Transverse colon (tissue), 4 donors: ENCODE results near the gene CLDN11. TPM values are rescaled to one million over a fixed set of nuclear protein-coding genes. Genes with fewer than 3 reads are reported as not detected.

Source experiments
- DNase-seq: peaks from one replicate; pipeline ENCODE4 v3.0.0-alpha.2; 2019
- H3K27ac ChIP-seq, 4 donors: fragments of 200-600 bp; sonication (generic); 2 replicates each; pipeline ENCODE4 v1.5.1; 2016 to 2018; ENCODE audit warnings: inconsistent platforms in 4 of 4
- H3K27me3 ChIP-seq: fragments of 200-600 bp; sonication (generic); 2 replicates; pipeline ENCODE4 v1.5.1; 2017; ENCODE audit warnings: inconsistent platforms
- H3K36me3 ChIP-seq, 4 donors: fragments of 200-600 bp; sonication (generic); 2 replicates each; pipeline ENCODE4 v1.5.1; 2017 to 2019; ENCODE audit warnings: inconsistent platforms in 4 of 4
- H3K4me1 ChIP-seq, 4 donors: fragments of 200-600 bp; sonication (generic); 2 replicates each; pipeline ENCODE4 v1.5.1; 2017 to 2020; ENCODE audit warnings: inconsistent platforms in 4 of 4
- H3K4me3 ChIP-seq, 4 donors: fragments of 200-600 bp; sonication (generic); 1 replicate in 1 of 4; 2 replicates in 3 of 4; pipeline versions ENCODE4 v1.5.1 to v1.6.1; 2017 to 2019; ENCODE audit warnings: inconsistent platforms in 4 of 4
- H3K9me3 ChIP-seq, 2 donors: fragments of 200-600 bp; sonication (generic); 2 replicates each; pipeline ENCODE4 v1.5.1; 2017 to 2019; ENCODE audit warnings: inconsistent platforms in 2 of 2
- EP300 ChIP-seq: sonication (generic); formaldehyde crosslinking; IDR thresholded peaks from one replicate; pipeline ENCODE4 v1.6.1; 2017; ENCODE audit warnings: antibody characterized with exemption, low read depth
- POLR2A ChIP-seq: fragments of 450-650 bp; IDR thresholded peaks from one replicate; pipeline ENCODE4 v1.6.1; 2016; ENCODE audit warnings: antibody characterized with exemption, mild to moderate bottlenecking, moderate library complexity
- POLR2AphosphoS5 ChIP-seq, 3 donors: sonication (generic); formaldehyde crosslinking; IDR thresholded peaks; one replicate each; pipeline ENCODE4 v1.6.1; 2016; ENCODE audit warnings: antibody characterized with exemption in 3 of 3
- WGBS, 2 donors: methylation state at CpG; one replicate each; pipeline ENCODE4 v1.1.5; 2018; ENCODE audit warnings: low coverage in 1 of 2; 5-methylcytosine and 5-hydroxymethylcytosine counted together
- in situ Hi-C, 4 donors: fragments of 200-750 bp; cut with MboI; loops; one replicate each; pipeline versions ENCODE4 v1.15.0 to v1.15.1; 2017; ENCODE audit warnings: low sequenced_read_pairs in 3 of 4, low pct_ligation_motif_present in 1 of 4, low pct_unique_long_range_greater_than_20kb in 1 of 4
- intact Hi-C: fragments of 100-400 bp; cut with DNase I; formaldehyde crosslinking; loops from one replicate; pipeline ENCODE4 v1.15.1; 2023; ENCODE audit warnings: low total_unique reads
- total RNA-seq, 4 donors: library from RNA; depleted of rRNA; stranded (reverse); fragments of >200 nt; gene quantifications; one replicate each; pipeline ENCODE4 v1.1.0, GENCODE V29; 2016
- TF ChIP-seq, protein P1 (sequence below), 5 experiments: fragments of 200-600 bp in 3 of 5; fragments of 450-650 bp in 2 of 5; sonication (generic) in 3 of 5; IDR thresholded peaks; 1 replicate in 2 of 5; 2 replicates in 3 of 5; pipeline ENCODE4 v1.5.1; 2016 to 2017; ENCODE audit warnings: antibody characterized with exemption in 5 of 5, inconsistent platforms in 3 of 5, mild to moderate bottlenecking in 2 of 5, moderate library complexity in 1 of 5

The CLDN11 gene
- total RNA-seq, 4 donors from 2014 or later, result 4.6 to 13.5 (median 7.2) TPM

DNA sequence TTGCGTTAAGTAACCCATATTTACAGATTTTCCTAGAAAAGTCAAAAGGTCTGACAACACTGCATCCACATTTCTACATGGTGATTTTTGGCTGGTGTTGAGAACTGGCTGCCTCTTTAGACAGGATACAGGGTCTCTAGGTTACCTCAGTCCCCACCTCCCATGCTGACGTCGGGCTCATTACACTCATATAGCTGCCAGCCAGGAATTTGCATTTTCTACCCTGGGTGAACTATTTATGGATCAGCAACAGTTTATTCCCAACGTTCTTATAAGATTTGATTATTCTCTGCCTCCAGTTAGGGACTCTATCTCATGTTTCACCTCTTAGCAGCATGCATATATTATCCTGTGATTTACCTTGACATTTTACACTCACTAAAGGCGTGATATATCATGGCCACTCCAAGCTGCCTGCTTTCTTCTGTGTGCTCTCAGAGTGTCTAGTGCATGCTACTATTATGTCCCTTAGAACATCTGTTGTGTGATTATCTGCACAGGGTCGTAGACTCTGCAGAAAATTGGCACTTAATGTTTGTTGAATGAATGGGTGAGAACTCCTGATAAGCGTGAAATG, 49.0 kb downstream of the CLDN11 start:
- no peaks in the 10 kb centered on the region for H3K9me3 ChIP-seq
- intact Hi-C loops (no loop called here), in situ Hi-C loops (no loop called here)
- 79% methylated on average over 3 to 6 of the region's 7 CpGs for WGBS, 2 donors
- peaks cover 7% of the 10 kb centered on the region for H3K27me3 ChIP-seq
- DNase-seq, result no peak
- no peak overlapping the region for H3K4me3 ChIP-seq
- H3K36me3 ChIP-seq, result no peaks in the 10 kb centered on the region
- no peaks in the 10 kb centered on the region for H3K4me1 ChIP-seq
- H3K27ac ChIP-seq, result no peak overlapping the region
- TF ChIP-seq, protein P1, sequence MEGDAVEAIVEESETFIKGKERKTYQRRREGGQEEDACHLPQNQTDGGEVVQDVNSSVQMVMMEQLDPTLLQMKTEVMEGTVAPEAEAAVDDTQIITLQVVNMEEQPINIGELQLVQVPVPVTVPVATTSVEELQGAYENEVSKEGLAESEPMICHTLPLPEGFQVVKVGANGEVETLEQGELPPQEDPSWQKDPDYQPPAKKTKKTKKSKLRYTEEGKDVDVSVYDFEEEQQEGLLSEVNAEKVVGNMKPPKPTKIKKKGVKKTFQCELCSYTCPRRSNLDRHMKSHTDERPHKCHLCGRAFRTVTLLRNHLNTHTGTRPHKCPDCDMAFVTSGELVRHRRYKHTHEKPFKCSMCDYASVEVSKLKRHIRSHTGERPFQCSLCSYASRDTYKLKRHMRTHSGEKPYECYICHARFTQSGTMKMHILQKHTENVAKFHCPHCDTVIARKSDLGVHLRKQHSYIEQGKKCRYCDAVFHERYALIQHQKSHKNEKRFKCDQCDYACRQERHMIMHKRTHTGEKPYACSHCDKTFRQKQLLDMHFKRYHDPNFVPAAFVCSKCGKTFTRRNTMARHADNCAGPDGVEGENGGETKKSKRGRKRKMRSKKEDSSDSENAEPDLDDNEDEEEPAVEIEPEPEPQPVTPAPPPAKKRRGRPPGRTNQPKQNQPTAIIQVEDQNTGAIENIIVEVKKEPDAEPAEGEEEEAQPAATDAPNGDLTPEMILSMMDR (IDR thresholded peaks at IDR 0.05), result no peak
- TF ChIP-seq POLR2AphosphoS5 (IDR thresholded peaks at IDR 0.05) (no peak), POLR2A (no peak), EP300 (no peak)

DNA sequence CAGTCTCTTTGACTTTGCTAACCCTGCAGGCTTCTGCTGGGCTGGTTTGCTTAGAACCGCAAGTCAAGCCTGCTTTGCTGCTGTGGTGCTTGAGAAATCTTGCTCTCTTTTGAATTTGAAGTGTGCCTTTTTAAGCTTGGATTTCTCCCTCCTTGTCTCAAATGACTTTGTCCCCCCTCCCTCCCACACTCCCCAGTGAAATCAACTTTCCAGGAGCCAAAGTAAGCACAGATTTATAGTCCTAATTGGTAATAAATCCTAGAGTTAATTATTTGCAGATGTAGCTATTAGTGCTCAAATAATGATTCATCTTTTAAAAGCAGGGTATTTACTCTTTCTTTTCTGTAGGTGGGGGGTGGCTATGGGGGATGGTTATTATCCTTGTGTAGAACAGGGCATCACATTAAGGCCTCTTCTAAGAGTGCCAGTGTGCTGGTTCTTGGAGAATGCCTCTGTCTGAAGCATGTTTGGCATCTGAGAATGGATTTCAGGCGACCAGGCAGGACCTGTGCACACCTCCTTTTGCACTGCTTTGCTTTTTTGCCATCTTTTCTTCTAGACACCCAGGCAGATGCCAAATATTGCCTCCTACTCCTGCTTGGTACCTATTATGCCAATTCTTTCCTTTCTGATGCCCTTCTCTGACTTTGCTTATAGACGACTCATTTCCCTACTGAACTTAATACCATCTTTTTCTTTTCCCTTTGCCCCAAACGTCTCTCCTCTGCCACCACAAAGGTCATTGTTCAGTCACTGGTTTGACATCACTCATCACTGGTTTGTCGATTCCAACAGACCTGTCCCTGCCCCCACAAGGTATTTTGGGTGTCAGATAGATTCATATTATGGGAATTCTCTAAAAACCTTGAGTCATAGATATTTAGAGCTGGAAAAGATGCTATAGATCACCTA, 50.7 kb downstream of the CLDN11 start:
- Histone ChIP-seq H3K36me3 (no peaks in the 10 kb centered on the region), H3K4me1 (no peaks in the 10 kb centered on the region), H3K27ac (peak overlapping the region in 1 of 4 donors; percentile 11), H3K4me3 (no peak overlapping the region), H3K9me3 (no peaks in the 10 kb centered on the region), H3K27me3 (peaks cover 7% of the 10 kb centered on the region)
- TF ChIP-seq POLR2AphosphoS5 (IDR thresholded peaks at IDR 0.05), result no peak
- no peak for TF ChIP-seq EP300
- TF ChIP-seq POLR2A, result no peak
- TF ChIP-seq, protein P1 (IDR thresholded peaks at IDR 0.05), result no peak
- 51 to 60% methylated on average over 5 of the region's 5 CpGs for WGBS, 2 donors
- in situ Hi-C loops, result no loop called here
- intact Hi-C loops, result no loop called here
- DNase-seq, result no peak

DNA sequence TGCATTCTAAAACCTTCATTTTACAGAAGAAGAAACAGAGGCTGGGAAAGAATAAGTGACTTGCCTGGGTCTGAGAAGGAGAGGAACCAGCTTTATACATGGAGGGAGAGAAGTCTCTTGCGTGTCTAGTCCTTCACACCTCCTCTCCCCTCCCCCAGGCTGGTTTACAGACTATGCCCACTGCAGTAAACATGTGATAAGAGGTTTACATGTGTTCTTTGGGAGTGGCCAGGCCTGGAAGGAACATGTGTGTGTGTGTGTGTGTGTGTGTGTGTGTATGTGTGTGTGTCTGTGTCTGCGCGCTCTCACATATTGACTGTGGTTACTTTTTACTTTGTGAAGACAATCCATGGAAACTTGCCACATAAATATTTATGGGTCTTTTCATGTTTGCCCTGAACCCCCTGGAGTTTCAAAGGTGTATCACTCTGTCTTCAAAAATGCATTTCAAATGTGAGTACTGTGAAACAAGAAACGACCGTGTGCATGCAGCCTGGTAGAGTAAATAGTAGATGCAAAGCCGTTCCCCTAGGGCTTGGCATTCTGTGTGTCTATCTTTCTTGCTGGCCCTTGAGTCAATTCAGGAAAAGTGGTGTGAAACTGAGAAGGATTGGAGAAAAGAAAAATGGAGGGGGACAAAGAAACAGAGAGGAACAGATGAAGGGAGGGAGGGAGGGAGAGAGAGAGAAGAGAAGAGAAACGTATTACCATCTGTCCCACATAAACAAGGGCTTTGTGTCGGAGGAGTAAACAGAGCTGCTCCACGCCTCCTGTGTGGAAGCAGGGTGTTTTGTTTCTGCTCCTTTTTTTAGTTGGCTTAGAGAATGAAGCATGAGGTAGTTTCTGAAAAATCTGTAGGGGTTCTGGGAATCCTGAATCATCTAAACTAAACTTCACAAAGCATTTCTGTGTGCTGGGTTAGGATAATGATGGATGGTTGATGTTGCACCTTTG, 51.7 kb downstream of the CLDN11 start:
- 31 to 48% methylated on average over 3 to 9 of the region's 9 CpGs for WGBS, 2 donors
- Histone ChIP-seq H3K4me3 (no peak overlapping the region), H3K27ac (peak overlapping the region in 1 of 4 donors; percentile 11), H3K4me1 (no peaks in the 10 kb centered on the region), H3K36me3 (no peaks in the 10 kb centered on the region), H3K27me3 (peaks cover 1% of the 10 kb centered on the region), H3K9me3 (no peaks in the 10 kb centered on the region)
- DNase-seq, result no peak
- in situ Hi-C loops (no loop called here), intact Hi-C loops (no loop called here)
- no peak for TF ChIP-seq EP300
- TF ChIP-seq, protein P1 (IDR thresholded peaks at IDR 0.05), result no peak
- no peak for TF ChIP-seq POLR2AphosphoS5 (IDR thresholded peaks at IDR 0.05)
- no peak for TF ChIP-seq POLR2A

DNA sequence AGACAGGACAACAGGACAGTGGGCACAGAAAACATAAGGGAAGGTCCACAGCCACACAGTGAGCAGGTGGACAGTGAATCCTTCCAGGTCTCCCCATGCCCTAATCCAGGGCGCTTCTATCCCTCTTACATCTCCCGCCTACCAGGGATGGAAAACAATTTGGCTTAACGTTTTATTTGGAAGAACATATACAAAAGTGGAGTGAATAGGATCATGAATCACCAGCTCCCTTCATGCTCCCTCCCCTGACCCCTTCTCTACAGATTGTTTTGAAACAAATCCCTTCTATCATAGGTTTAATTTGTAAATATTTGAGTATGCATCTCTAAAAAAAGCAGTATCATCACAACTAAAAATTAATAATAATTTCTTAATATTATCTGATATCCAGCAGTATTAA, 52.5 kb downstream of the CLDN11 start:
- no peak for DNase-seq
- Histone ChIP-seq H3K27ac (no peak overlapping the region), H3K4me3 (no peak overlapping the region), H3K27me3 (no peaks in the 10 kb centered on the region), H3K9me3 (no peaks in the 10 kb centered on the region), H3K4me1 (no peaks in the 10 kb centered on the region), H3K36me3 (no peaks in the 10 kb centered on the region)
- WGBS, 2 donors, result 58 to 71% methylated on average over 2 to 3 of the region's 3 CpGs
- TF ChIP-seq POLR2A (no peak), EP300 (no peak), POLR2AphosphoS5 (IDR thresholded peaks at IDR 0.05) (no peak)
- TF ChIP-seq, protein P1 (IDR thresholded peaks at IDR 0.05), result no peak
- intact Hi-C loops (no loop called here), in situ Hi-C loops (no loop called here)
